ENCODE results near the gene ODAD4. TPM values are rescaled to one million over a fixed set of nuclear protein-coding genes. Genes with fewer than 3 reads are reported as not detected.
A peak's percentile ranks its signal among the peaks of the same experiment; 100 is the strongest.

The ODAD4 gene
- polyA plus RNA-seq, 3 donors: 0.04 to 0.28 (median 0.23) TPM

DNA sequence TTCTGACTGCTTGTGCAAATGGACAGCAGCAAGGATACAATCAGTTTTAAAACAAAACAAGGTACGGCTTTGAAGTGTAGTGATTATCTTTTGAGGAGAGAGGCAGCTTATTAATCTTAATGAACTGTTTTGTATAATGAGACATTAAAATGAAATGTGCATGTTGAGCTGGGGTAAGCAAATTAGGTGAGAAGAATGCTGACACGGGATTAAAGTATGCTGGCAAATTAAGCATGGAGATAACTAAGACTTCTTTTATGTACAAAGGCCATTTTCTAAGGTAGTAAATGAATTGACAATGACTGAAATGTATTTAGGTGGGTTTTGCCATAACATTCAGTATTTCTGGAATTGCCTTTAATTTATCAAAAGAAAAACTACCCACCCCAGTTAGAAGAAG, 68.1 kb downstream of the ODAD4 start:
- peaks cover 3 to 20% of the 10 kb centered on the region in 2 donors for H3K4me1 ChIP-seq (ENCODE audit: control insufficient read depth in 1 of 2, insufficient read depth in 2 of 2, low read length in 2 of 2)
- no peak overlapping the region for H3K27ac ChIP-seq (ENCODE audit: low read depth in 1 of 2, low read length in 2 of 2)
- H2AFZ ChIP-seq (ENCODE audit: insufficient read depth, low read depth, low read length, poor library complexity, severe bottlenecking): no peak overlapping the region

DNA sequence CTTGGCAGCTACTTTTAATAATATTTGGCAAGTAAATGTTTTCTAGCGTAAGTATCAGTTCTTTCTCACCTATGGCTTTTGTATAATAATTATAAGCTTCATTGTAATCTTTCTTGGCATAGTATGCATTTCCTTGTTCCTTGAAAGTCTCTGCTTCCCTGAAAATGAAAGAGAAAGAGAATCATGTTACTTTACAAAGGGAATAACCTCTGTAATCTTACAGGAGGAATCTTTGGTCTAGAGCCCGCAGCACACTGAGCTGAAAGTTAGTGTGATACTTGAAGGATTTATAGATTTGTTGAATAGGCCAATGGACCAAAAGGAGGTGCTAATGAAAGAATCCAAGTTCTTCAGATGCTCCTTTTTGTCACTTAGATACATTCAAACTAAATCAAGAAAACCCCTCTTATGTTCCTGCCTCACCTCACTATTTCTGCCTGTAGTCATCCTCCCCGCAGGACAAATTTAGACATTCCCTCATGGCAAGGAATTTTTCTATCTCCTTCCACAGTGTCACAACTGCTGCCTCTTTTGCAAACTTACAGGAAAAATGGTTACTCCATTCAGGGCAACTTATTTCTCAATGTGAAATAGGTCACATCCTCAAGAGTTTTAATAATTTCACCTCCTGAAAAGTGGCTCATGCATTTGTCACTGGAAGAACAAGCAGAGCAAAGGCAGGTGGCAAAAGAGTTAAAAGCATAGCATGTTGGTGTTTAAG, 70.2 kb downstream of the ODAD4 start:
- Histone ChIP-seq H3K36me3 (replicated peaks in 1 of 2; ENCODE audit: control insufficient read depth in 1 of 2, insufficient read depth in 2 of 2, low read length in 2 of 2) (peaks cover 63 to 85% of the 10 kb centered on the region in 2 donors), H3K9ac (ENCODE audit: insufficient read depth, low read length, poor library complexity, severe bottlenecking) (no peak overlapping the region), H3K4me3 (replicated peaks in 1 of 3; ENCODE audit: low read depth in 2 of 3, low read length in 3 of 3) (no peak overlapping the region), H2AFZ (ENCODE audit: insufficient read depth, low read depth, low read length, poor library complexity, severe bottlenecking) (no peak overlapping the region), H3K4me2 (replicated peaks; ENCODE audit: extremely low read depth, low read length, poor library complexity, severe bottlenecking) (no peak overlapping the region), H3K27ac (ENCODE audit: low read depth in 1 of 2, low read length in 2 of 2) (peak overlapping the region in 1 of 2 donors; percentile 60), H3K27me3 (ENCODE audit: control insufficient read depth in 2 of 2, insufficient read depth in 2 of 2, low read length in 2 of 2) (no peaks in the 10 kb centered on the region), H3K4me1 (ENCODE audit: control insufficient read depth in 1 of 2, insufficient read depth in 2 of 2, low read length in 2 of 2) (peaks cover 5 to 20% of the 10 kb centered on the region in 2 donors), H3K9me3 (replicated peaks in 1 of 2; ENCODE audit: control insufficient read depth in 1 of 2, insufficient read depth in 1 of 2, low read length in 2 of 2) (no peaks in the 10 kb centered on the region), H3K79me2 (ENCODE audit: insufficient read depth, low read length) (peaks cover 87% of the 10 kb centered on the region), H4K20me1 (ENCODE audit: insufficient read depth, low read length) (peaks cover 97% of the 10 kb centered on the region)
- no peak for DNase-seq
- Mint-ChIP-seq H3K4me1 (peaks cover 42% of the 10 kb centered on the region), H3K27ac (peak overlapping the region in 4 of 7 donors; percentile 2 to 69 (median 54)), H3K36me3 (peaks cover 63 to 73% of the 10 kb centered on the region in 2 donors), H3K9me3 (no peaks in the 10 kb centered on the region), H3K27me3 (ENCODE audit: low read depth in 3 of 3) (no peaks in the 10 kb centered on the region), H3K4me3 (no peak overlapping the region)
- intact Hi-C loops (cut with micrococcal nuclease): no loop called here
- 60% methylated on average over 1 of the region's 3 CpGs for WGBS (ENCODE audit: insufficient coverage)
- TF ChIP-seq, protein P1, sequence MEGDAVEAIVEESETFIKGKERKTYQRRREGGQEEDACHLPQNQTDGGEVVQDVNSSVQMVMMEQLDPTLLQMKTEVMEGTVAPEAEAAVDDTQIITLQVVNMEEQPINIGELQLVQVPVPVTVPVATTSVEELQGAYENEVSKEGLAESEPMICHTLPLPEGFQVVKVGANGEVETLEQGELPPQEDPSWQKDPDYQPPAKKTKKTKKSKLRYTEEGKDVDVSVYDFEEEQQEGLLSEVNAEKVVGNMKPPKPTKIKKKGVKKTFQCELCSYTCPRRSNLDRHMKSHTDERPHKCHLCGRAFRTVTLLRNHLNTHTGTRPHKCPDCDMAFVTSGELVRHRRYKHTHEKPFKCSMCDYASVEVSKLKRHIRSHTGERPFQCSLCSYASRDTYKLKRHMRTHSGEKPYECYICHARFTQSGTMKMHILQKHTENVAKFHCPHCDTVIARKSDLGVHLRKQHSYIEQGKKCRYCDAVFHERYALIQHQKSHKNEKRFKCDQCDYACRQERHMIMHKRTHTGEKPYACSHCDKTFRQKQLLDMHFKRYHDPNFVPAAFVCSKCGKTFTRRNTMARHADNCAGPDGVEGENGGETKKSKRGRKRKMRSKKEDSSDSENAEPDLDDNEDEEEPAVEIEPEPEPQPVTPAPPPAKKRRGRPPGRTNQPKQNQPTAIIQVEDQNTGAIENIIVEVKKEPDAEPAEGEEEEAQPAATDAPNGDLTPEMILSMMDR (IDR thresholded peaks at IDR 0.05): no peak

More for the DNA sequence above, 68.1 kb downstream of the ODAD4 start:
- H3K27ac Mint-ChIP-seq: peak overlapping the region in 2 of 7 donors; percentile 5 to 13
- intact Hi-C loops (cut with micrococcal nuclease): no loop called here
- H3K79me2 ChIP-seq (ENCODE audit: insufficient read depth, low read length): peaks cover 75% of the 10 kb centered on the region
- no peak overlapping the region for H3K4me2 ChIP-seq (replicated peaks; ENCODE audit: extremely low read depth, low read length, poor library complexity, severe bottlenecking)
- H3K27me3 Mint-ChIP-seq (ENCODE audit: low read depth in 3 of 3): no peaks in the 10 kb centered on the region
- TF ChIP-seq, protein P1 (IDR thresholded peaks at IDR 0.05): no peak
- H3K4me3 Mint-ChIP-seq: no peak overlapping the region
- no peak for DNase-seq
- H3K4me3 ChIP-seq (replicated peaks in 1 of 3; ENCODE audit: low read depth in 2 of 3, low read length in 3 of 3): no peak overlapping the region
- no CpG with 5 or more reads among the region's 2 CpGs for WGBS (ENCODE audit: insufficient coverage)
- H3K9ac ChIP-seq (ENCODE audit: insufficient read depth, low read length, poor library complexity, severe bottlenecking): no peak overlapping the region
- H4K20me1 ChIP-seq (ENCODE audit: insufficient read depth, low read length): peaks cover 90% of the 10 kb centered on the region
- no peaks in the 10 kb centered on the region for H3K9me3 Mint-ChIP-seq
- no peaks in the 10 kb centered on the region for H3K9me3 ChIP-seq (replicated peaks in 1 of 2; ENCODE audit: control insufficient read depth in 1 of 2, insufficient read depth in 1 of 2, low read length in 2 of 2)
- H3K36me3 Mint-ChIP-seq: peaks cover 79 to 93% of the 10 kb centered on the region in 2 donors
- H3K36me3 ChIP-seq (replicated peaks in 1 of 2; ENCODE audit: control insufficient read depth in 1 of 2, insufficient read depth in 2 of 2, low read length in 2 of 2): peaks cover 79 to 98% of the 10 kb centered on the region in 2 donors
- peaks cover 31% of the 10 kb centered on the region for H3K4me1 Mint-ChIP-seq
- H3K27me3 ChIP-seq (ENCODE audit: control insufficient read depth in 2 of 2, insufficient read depth in 2 of 2, low read length in 2 of 2): no peaks in the 10 kb centered on the region

Data from CD14-positive monocyte (primary cell).